Activated CD4-positive, alpha-beta T cell treated with anti-CD3 and anti-CD28 coated beads, Interleukin-2, amount 10 ng/mL, durations not matched to agents 24 days and 14 days (primary cell): ENCODE results near the gene TYW1. TPM values are rescaled to one million over a fixed set of nuclear protein-coding genes. Genes with fewer than 3 reads are reported as not detected.
"Not testable (repeated sequence)": the region's sequence is repeated elsewhere in the genome, so short reads cannot be mapped to it uniquely, and the experiment has no call there.

Experiments
- DNase-seq: peaks from one replicate; pipeline ENCODE4 v3.0.0; 2022
- H3K27ac Mint-ChIP-seq: one replicate; pipeline ENCODE4 v1.8.0; 2022; ENCODE audit warnings: mild to moderate bottlenecking, mixed read lengths
- H3K27me3 Mint-ChIP-seq: one replicate; pipeline ENCODE4 v1.8.0; 2022; ENCODE audit warnings: mixed read lengths
- H3K36me3 Mint-ChIP-seq: one replicate; pipeline ENCODE4 v1.8.0; 2022; ENCODE audit warnings: low read depth, mild to moderate bottlenecking, mixed read lengths
- H3K4me1 Mint-ChIP-seq: one replicate; pipeline ENCODE4 v1.8.0; 2021; ENCODE audit warnings: mixed read lengths
- H3K4me3 Mint-ChIP-seq: one replicate; pipeline ENCODE4 v1.8.0; 2022; ENCODE audit warnings: mild to moderate bottlenecking, moderate library complexity, mixed read lengths
- H3K9me3 Mint-ChIP-seq: one replicate; pipeline ENCODE4 v1.8.0; 2021; ENCODE audit warnings: mixed read lengths
- intact Hi-C: fragments of 100-400 bp; cut with micrococcal nuclease; formaldehyde crosslinking; loops from one replicate; pipeline ENCODE4 v1.15.1; 2023
- total RNA-seq: library from RNA; stranded (reverse); gene quantifications from 2 replicates; pipeline ENCODE4 v1.2.3, GENCODE V29; 2022

The TYW1 gene, protein sequence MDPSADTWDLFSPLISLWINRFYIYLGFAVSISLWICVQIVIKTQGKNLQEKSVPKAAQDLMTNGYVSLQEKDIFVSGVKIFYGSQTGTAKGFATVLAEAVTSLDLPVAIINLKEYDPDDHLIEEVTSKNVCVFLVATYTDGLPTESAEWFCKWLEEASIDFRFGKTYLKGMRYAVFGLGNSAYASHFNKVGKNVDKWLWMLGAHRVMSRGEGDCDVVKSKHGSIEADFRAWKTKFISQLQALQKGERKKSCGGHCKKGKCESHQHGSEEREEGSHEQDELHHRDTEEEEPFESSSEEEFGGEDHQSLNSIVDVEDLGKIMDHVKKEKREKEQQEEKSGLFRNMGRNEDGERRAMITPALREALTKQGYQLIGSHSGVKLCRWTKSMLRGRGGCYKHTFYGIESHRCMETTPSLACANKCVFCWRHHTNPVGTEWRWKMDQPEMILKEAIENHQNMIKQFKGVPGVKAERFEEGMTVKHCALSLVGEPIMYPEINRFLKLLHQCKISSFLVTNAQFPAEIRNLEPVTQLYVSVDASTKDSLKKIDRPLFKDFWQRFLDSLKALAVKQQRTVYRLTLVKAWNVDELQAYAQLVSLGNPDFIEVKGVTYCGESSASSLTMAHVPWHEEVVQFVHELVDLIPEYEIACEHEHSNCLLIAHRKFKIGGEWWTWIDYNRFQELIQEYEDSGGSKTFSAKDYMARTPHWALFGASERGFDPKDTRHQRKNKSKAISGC
- total RNA-seq, result 20.9 and 21.1 TPM in 2 replicates

DNA sequence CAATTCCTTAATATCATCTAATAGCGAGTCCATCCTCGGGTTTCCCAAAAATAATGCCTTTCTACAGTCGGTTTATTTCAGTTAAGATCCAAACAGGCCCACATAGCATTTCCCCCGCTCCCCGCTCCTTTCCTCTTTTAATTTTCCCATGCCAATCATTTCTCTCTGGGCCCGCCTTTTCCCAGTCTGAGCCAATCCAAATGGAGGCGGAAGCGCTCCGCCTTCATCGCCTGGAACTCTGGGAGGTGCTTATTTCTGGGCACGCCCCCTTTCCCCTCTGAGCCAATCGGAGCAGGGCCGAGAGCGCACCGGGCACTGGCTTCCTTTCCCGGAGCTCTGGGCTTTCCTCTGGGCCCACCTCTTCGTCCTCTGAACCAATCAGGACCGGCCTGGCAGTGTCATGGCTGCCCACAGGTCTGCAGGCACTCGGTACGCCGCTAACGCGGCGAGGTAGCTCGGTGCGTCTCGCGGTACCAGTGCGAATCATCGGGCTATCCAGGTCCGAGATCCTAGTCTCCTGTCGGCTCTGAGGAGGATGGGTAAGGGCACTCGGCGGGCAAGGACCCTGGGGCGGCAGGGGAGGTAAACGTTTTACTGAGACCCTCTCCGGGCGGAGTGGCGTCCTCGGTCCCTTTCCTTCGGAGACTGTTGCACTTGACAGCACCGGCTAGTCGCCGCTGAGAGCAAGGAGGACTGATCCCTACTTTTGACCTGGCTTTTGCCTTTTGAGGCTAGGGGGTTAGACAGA lies at the start of gene TYW1:
Gene TYW1 (plus strand): TSS at position 390 of the 748 bp plus-strand sequence. CDS start 146 bp downstream, at position 536.
- H3K27ac Mint-ChIP-seq, result peak within 1 kb of the TSS; percentile 100
- peak within 1 kb of the TSS; percentile 92 for H3K4me3 Mint-ChIP-seq
- H3K36me3 Mint-ChIP-seq, result peaks cover 29% of the 10 kb centered on the region
- peaks cover 25% of the 10 kb centered on the region for H3K4me1 Mint-ChIP-seq
- H3K27me3 Mint-ChIP-seq, H3K9me3 Mint-ChIP-seq: not testable (repeated sequence)
- peak; percentile 100 for DNase-seq
- intact Hi-C loops, result loop anchor here (1.0 to 10.0 kb wide), 8 partner anchors 74 to 1242 kb away; partner anchors contain the start of genes GUSB, RABGEF1 and VKORC1L1

DNA sequence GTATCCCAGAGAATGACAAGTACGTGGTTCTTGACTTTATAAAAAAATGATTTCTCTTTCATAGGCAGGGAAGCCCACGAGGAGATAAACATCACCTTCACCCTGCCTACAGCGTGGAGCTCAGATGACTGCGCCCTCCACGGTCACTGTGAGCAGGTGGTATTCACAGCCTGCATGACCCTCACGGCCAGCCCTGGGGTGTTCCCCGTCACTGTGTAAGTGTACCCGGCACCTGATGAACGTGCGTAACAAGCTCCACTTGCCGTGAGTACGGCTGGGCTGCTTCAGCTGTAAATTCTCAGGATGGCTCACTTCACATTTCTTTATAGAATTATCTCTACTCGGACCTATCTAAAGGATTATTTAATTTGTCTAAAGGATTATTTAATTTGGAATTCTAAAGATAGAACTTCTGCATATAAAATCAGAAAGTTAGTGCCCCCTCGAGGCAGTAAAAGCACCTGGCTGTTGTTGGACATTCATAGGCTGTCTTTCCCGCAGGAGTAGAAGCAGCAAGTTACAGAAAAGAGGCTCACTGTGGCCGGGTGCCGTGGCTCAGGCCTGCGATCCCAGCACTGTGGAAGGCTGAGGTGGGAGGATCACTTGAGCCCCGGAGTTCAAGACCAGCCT lies 48.0 kb upstream of the TYW1 start:
- intact Hi-C loops, result no loop called here
- Mint-ChIP-seq H3K36me3 (peaks cover 52% of the 10 kb centered on the region), H3K27me3 (no peaks in the 10 kb centered on the region), H3K27ac (no peak overlapping the region), H3K9me3 (no peaks in the 10 kb centered on the region), H3K4me3 (no peak overlapping the region), H3K4me1 (no peaks in the 10 kb centered on the region)
- DNase-seq, result no peak

DNA sequence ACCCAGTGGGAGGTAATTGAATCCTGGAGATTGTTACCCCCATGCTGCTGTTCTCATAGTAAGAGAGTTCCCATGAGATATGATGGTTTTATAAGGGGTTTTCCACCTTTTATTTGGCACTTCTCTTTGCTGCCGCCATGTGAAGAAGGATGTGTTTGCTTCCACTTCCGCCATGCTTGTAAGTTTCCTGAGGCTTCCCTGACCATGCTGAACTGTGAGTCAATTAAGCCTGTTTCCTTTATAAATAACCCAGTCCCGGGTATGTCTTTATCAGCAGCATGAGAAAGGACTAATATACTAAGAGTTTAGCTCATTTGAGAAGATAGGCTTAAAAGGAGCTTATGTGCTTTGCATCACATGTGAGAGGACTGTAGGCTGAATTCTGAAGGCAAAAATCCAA lies 46.3 kb upstream of the TYW1 start:
- no peaks in the 10 kb centered on the region for H3K9me3 Mint-ChIP-seq
- intact Hi-C loops, result no loop called here
- H3K4me1 Mint-ChIP-seq, result no peaks in the 10 kb centered on the region
- H3K27me3 Mint-ChIP-seq, result no peaks in the 10 kb centered on the region
- no peak overlapping the region for H3K27ac Mint-ChIP-seq
- no peak overlapping the region for H3K4me3 Mint-ChIP-seq
- no peak for DNase-seq
- peaks cover 46% of the 10 kb centered on the region for H3K36me3 Mint-ChIP-seq

DNA sequence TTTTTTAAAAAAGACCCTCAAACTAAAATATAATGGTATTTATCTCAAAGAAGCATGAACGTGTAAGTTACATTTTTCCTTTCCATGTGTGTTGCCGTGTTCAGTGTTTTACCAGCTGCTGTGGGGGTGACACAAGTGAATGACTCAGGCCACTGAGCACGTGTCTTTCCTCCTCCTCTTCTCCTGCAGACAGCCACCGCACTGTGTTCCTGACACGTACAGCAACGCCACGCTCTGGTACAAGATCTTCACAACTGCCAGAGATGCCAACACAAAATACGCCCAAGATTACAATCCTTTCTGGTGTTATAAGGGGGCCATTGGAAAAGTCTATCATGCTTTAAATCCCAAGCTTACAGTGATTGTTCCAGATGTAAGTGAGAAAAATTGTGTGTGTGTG lies 45.9 kb upstream of the TYW1 start:
- H3K9me3 Mint-ChIP-seq, result no peaks in the 10 kb centered on the region
- H3K4me1 Mint-ChIP-seq, result no peaks in the 10 kb centered on the region
- no peak overlapping the region for H3K4me3 Mint-ChIP-seq
- peaks cover 47% of the 10 kb centered on the region for H3K36me3 Mint-ChIP-seq
- no peak overlapping the region for H3K27ac Mint-ChIP-seq
- intact Hi-C loops, result no loop called here
- no peaks in the 10 kb centered on the region for H3K27me3 Mint-ChIP-seq
- DNase-seq, result no peak

DNA sequence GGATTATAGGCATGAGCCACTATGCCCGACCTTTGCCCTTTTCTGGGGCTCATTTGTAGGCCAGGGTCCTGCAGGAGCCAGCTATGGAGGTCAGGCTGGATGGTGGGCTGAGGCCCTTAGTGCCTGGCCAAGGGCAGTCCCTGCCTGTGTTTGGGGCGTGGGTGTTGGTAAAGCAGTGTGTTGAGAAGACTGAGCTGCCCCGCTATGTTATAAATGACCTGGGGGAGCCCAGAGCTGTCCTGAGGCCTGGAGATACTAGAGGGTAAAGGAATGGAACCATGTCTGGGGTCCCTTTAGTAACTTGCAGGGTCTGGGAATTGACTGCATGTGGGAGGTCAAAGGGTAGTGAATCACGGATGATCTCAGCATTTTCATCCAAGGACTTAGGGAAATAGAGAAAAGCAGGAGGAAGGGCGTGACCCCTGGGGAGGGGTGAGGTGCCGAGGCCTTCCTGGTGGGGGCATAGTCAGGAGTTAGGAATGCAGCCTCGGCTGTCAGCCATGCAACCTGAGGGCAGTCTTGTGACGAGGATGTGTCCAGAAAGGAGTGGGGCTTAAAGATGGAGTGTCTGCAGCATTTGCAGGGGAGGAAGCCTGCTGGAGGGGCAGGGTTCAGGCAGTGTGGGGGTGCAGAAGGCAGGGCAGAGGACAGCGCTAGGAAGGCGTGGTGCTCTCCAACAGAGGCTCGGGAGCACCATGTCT lies 44.1 kb upstream of the TYW1 start:
- no peak overlapping the region for H3K4me3 Mint-ChIP-seq
- peaks cover 60% of the 10 kb centered on the region for H3K36me3 Mint-ChIP-seq
- H3K9me3 Mint-ChIP-seq, result no peaks in the 10 kb centered on the region
- H3K27ac Mint-ChIP-seq, result no peak overlapping the region
- intact Hi-C loops, result no loop called here
- H3K27me3 Mint-ChIP-seq, result no peaks in the 10 kb centered on the region
- no peak for DNase-seq
- H3K4me1 Mint-ChIP-seq, result no peaks in the 10 kb centered on the region

DNA sequence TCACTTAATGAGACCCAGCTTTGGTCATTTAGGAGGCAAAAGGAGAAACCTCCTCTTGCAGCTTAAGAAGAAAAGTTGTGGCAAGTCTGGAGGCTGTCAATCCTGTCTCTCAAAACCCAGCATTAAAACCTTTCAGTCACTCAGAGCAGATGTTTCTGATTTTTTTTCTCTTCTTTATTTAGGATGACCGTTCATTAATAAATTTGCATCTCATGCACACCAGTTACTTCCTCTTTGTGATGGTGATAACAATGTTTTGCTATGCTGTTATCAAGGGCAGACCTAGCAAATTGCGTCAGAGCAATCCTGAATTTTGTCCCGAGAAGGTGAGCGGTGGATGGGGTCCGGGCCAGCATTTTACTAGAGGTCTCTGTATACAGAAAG lies 43.6 kb upstream of the TYW1 start:
- Mint-ChIP-seq H3K4me3 (no peak overlapping the region), H3K9me3 (no peaks in the 10 kb centered on the region), H3K27ac (no peak overlapping the region), H3K36me3 (peaks cover 62% of the 10 kb centered on the region), H3K27me3 (no peaks in the 10 kb centered on the region), H3K4me1 (no peaks in the 10 kb centered on the region)
- intact Hi-C loops, result no loop called here
- DNase-seq, result no peak

DNA sequence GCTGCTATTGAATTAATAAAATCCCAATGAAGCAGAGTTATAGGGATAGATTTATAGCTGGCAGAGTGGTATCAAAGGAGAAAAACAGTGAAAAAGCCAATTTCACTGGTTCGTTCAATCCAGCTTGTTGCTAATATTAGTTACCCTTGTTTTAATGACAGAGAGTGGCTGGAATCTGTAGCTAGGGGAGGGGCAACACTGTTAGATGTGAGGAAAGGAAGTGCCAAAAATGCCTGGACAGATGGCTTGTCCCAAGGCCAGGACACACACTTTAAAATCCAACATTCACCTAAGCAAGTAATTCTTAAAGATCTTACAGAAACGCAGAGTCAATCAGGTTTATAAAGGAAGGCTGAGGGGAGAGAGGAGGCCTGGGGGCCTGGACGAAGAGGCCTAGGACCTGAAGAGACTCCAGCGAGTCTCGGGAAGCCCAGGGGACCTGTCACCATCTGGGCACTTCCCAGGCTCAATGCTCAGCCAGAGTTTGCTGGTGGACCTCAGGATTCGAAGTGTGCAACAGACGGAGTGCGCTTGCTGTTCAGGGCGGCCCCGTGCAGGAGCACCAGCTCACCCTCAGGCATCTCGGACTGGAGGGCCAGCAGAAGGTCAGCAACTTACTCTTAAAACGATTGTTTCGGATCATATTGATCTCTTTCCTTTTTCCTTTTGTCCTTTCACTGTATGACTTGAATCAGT lies 38.9 kb upstream of the TYW1 start:
- Mint-ChIP-seq H3K9me3 (no peaks in the 10 kb centered on the region), H3K27ac (no peak overlapping the region), H3K27me3 (no peaks in the 10 kb centered on the region), H3K4me1 (no peaks in the 10 kb centered on the region), H3K36me3 (peaks cover 54% of the 10 kb centered on the region), H3K4me3 (no peak overlapping the region)
- intact Hi-C loops, result no loop called here
- no peak for DNase-seq

DNA sequence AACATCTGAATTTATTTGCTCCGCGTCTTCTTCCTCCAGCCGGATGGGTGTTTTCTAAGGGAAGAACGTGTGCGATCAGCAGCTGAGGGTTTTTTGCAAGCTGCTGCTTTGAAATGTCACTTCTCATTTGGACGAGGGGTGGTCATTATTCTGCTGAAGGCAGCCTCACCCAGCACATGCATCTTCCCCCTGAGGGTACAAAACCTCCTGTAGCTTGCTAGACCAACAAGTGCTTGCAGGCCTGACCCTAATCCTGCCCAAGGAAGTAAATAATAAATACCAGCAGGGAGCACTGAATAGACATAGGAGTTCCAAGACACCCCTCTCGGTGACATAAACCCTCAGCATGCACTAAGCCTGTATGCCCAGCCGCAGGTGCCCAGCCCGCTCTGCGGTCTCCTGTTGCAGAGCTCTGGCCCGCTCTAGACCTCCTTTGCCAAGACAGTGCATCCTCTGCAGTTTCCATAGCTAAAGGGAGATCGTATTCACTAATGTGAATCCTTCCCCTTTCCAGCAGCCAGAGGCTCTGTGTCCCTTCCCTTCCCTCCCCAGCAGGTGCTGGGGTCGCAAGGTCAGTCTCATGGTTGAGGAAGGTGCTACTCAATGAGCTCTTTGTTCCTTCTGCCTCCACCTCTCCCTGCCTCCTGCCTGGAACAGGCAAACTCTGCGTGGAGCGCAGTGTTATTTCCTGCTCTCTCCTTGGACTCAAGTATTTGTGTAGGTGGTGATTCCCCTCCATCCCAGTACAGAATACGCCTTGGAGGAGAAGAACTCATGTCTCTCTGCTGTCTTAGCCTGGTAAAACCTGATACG lies 37.9 kb upstream of the TYW1 start:
- Mint-ChIP-seq H3K27me3 (no peaks in the 10 kb centered on the region), H3K36me3 (peaks cover 48% of the 10 kb centered on the region), H3K27ac (no peak overlapping the region), H3K4me1 (no peaks in the 10 kb centered on the region), H3K9me3 (no peaks in the 10 kb centered on the region), H3K4me3 (no peak overlapping the region)
- no peak for DNase-seq
- intact Hi-C loops, result no loop called here

DNA sequence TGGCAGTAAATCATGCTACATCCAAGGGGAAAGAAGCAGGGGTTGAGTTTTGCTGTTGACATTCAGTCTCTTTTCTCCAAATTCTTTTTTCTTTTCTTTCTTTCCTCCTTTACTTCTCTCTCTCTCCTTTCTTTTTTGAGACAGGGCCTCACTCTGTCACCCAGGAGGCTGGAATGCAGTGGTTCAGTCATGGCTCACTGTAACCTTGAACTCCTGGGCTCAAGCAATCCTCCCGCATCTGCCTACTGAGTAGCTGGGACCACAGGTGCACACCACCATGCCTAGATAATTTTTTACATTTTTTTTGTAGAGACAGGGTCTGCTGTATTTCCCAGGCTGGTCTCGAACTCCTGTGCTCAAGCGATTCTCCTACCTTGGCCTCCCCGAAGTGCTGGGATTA lies 36.4 kb upstream of the TYW1 start:
- DNase-seq, result no peak
- intact Hi-C loops, result no loop called here
- peaks cover 41% of the 10 kb centered on the region for H3K36me3 Mint-ChIP-seq
- no peaks in the 10 kb centered on the region for H3K9me3 Mint-ChIP-seq
- H3K4me1 Mint-ChIP-seq, result no peaks in the 10 kb centered on the region
- no peak overlapping the region for H3K27ac Mint-ChIP-seq
- no peaks in the 10 kb centered on the region for H3K27me3 Mint-ChIP-seq
- no peak overlapping the region for H3K4me3 Mint-ChIP-seq

DNA sequence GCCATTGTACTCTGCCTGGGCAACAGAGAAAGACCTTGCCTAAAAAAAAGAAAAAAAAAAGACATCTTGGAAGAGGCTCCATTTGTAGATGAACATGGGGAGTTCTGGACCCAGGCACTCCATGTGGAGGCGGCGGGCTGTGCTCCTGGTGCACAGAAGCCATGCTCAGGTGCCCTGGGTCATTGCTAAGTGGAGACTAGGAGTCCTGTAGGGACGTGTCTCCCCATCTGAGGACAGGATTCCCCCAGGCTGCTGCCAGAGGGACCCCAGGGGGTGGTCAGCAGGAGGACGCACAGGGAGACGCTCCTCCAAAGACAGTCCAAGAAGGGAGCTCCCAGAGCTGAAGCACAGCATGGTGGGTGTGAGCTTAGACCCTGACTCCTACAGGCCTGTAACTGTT lies 35.5 kb upstream of the TYW1 start:
- intact Hi-C loops, result no loop called here
- H3K27ac Mint-ChIP-seq, result no peak overlapping the region
- H3K4me3 Mint-ChIP-seq, result no peak overlapping the region
- DNase-seq, result no peak
- no peaks in the 10 kb centered on the region for H3K27me3 Mint-ChIP-seq
- H3K9me3 Mint-ChIP-seq, result no peaks in the 10 kb centered on the region
- H3K36me3 Mint-ChIP-seq, result peaks cover 34% of the 10 kb centered on the region
- H3K4me1 Mint-ChIP-seq, result no peaks in the 10 kb centered on the region

DNA sequence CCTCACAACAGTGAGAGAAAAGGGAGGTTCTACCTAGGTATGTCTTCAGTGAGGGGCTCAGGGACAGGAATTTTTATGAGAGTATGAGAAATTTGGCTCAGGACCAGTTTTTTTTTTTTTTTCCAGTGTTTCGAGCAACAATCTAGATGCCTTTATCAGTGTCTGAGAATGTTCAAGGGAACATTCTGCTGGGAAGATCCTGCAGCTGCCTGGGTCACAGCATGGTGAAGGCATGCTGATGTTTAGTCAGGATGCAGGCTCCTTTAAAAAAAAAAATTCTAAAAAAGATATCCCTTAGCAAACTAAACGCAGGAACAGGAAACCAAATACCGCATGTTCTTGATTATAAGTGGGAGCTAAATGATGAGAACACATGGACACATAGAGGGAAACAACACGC lies 32.2 kb upstream of the TYW1 start:
- H3K4me3 Mint-ChIP-seq, result no peak overlapping the region
- H3K27me3 Mint-ChIP-seq, result no peaks in the 10 kb centered on the region
- peaks cover 9% of the 10 kb centered on the region for H3K36me3 Mint-ChIP-seq
- no peak for DNase-seq
- H3K27ac Mint-ChIP-seq, result no peak overlapping the region
- no peaks in the 10 kb centered on the region for H3K9me3 Mint-ChIP-seq
- intact Hi-C loops, result no loop called here
- H3K4me1 Mint-ChIP-seq, result no peaks in the 10 kb centered on the region

DNA sequence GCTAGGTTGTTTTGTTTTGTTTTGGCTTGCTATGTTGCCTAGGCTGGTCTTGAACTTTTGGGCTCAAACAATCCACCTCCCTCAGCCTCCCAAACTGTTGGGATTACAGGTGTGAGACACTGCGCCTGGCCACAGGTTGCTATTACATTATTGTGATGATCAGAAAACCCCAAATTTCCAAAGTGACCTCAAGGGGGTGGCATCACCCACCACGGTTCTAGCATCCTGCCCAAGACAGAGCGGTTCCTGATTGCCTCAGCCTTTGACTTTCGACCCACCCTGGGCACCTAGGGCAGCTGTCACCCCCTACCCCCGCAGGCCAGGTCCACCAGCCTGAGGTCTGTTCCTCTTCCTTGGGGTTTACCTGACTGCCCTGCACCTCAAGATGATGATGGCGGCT lies 29.6 kb upstream of the TYW1 start:
- Mint-ChIP-seq H3K4me3 (no peak overlapping the region), H3K27me3 (no peaks in the 10 kb centered on the region), H3K4me1 (no peaks in the 10 kb centered on the region), H3K27ac (no peak overlapping the region), H3K9me3 (no peaks in the 10 kb centered on the region), H3K36me3 (no peaks in the 10 kb centered on the region)
- intact Hi-C loops, result no loop called here
- no peak for DNase-seq
